Natural killer cell treated with Interleukin-12 subunit alpha and Interleukin-12 subunit beta and Interleukin-15 and Interleukin-18, amount 100 ng/mL, for 72 hours (primary cell): ENCODE results near the gene SLC4A1AP. TPM values are rescaled to one million over a fixed set of nuclear protein-coding genes. Genes with fewer than 3 reads are reported as not detected.

Experiments used
- ATAC-seq, 2 donors: fragments of 150-1000 bp; cut with Tn5 transposase in 1 of 2; sonication (Bioruptor Pico), chemical (Tn5 transposase) in 1 of 2; 2 replicates each; pipeline ENCODE4 v1.10.0; 2021
- DNase-seq: peaks from one replicate; pipeline ENCODE4 v3.0.0; 2022; ENCODE audit warnings: low spot score
- H3K27ac Mint-ChIP-seq, 2 donors: 1 replicate in 1 of 2; 2 replicates in 1 of 2; pipeline ENCODE4 v1.8.0; 2022; ENCODE audit warnings: mixed read lengths in 2 of 2, mild to moderate bottlenecking in 1 of 2, moderate library complexity in 1 of 2
- H3K27me3 Mint-ChIP-seq, 2 donors: 1 replicate in 1 of 2; 2 replicates in 1 of 2; pipeline ENCODE4 v1.8.0; 2022; ENCODE audit warnings: mixed read lengths in 2 of 2
- H3K36me3 Mint-ChIP-seq: one replicate; pipeline ENCODE4 v1.8.0; 2022; ENCODE audit warnings: mixed read lengths
- H3K4me1 Mint-ChIP-seq, 2 donors: 1 replicate in 1 of 2; 2 replicates in 1 of 2; pipeline ENCODE4 v1.8.0; 2022; ENCODE audit warnings: low read depth in 2 of 2, mixed read lengths in 2 of 2, mild to moderate bottlenecking in 1 of 2
- H3K4me3 Mint-ChIP-seq: one replicate; pipeline ENCODE4 v1.8.0; 2022; ENCODE audit warnings: mixed read lengths
- H3K9me3 Mint-ChIP-seq: 2 replicates; pipeline ENCODE4 v1.8.0; 2022; ENCODE audit warnings: mixed read lengths
- total RNA-seq, 2 donors: library from RNA; stranded (reverse); gene quantifications; one replicate each; pipeline ENCODE4 v1.2.3, GENCODE V29; 2022

The SLC4A1AP gene
- total RNA-seq, 2 donors from 2014 or later: 31.1 to 33.3 TPM

GRCh38 chr2:27697660-27698059 is 34.0 kb downstream of the SLC4A1AP start:
- ATAC-seq (no peak), DNase-seq (no peak)
- Mint-ChIP-seq H3K9me3 (no peaks in the 10 kb centered on the region), H3K27me3 (no peaks in the 10 kb centered on the region), H3K4me1 (peaks cover 0 to 8% of the 10 kb centered on the region in 2 donors), H3K4me3 (peak overlapping the region; percentile 46), H3K27ac (peak overlapping the region in 1 of 2 donors; percentile 45), H3K36me3 (peaks cover 22% of the 10 kb centered on the region)

GRCh38 chr2:27701676-27702075 is 38.0 kb downstream of the SLC4A1AP start:
- Mint-ChIP-seq H3K36me3 (peaks cover 13% of the 10 kb centered on the region), H3K27ac (no peak overlapping the region), H3K9me3 (no peaks in the 10 kb centered on the region), H3K4me3 (no peak overlapping the region), H3K4me1 (peaks cover 21 to 33% of the 10 kb centered on the region in 2 donors), H3K27me3 (no peaks in the 10 kb centered on the region)
- ATAC-seq (no peak), DNase-seq (no peak)

- Mint-ChIP-seq H3K9me3 (no peaks in the 10 kb centered on the region), H3K36me3 (peaks cover 13% of the 10 kb centered on the region), H3K27me3 (no peaks in the 10 kb centered on the region), H3K4me1 (peaks cover 21 to 32% of the 10 kb centered on the region in 2 donors), H3K27ac (peak overlapping the region; percentile 73 to 78), H3K4me3 (no peak overlapping the region)
- DNase-seq (no peak), ATAC-seq (no peak)
Measured at GRCh38 chr2:27702302-27702701, 38.6 kb downstream of the SLC4A1AP start.

GRCh38 chr2:27703638-27704341 is 40.1 kb downstream of the SLC4A1AP start:
- H3K9me3 Mint-ChIP-seq: no peaks in the 10 kb centered on the region
- H3K27me3 Mint-ChIP-seq: no peaks in the 10 kb centered on the region
- H3K4me3 Mint-ChIP-seq: no peak overlapping the region
- ATAC-seq: peak; percentile 77 to 83
- peak overlapping the region; percentile 73 to 78 for H3K27ac Mint-ChIP-seq
- no peaks in the 10 kb centered on the region for H3K36me3 Mint-ChIP-seq
- peaks cover 21 to 25% of the 10 kb centered on the region in 2 donors for H3K4me1 Mint-ChIP-seq
- peak; percentile 84 for DNase-seq

- H3K4me1 Mint-ChIP-seq: peaks cover 21 to 25% of the 10 kb centered on the region in 2 donors
- H3K36me3 Mint-ChIP-seq: no peaks in the 10 kb centered on the region
- no peaks in the 10 kb centered on the region for H3K27me3 Mint-ChIP-seq
- no peak overlapping the region for H3K4me3 Mint-ChIP-seq
- peak overlapping the region; percentile 73 to 78 for H3K27ac Mint-ChIP-seq
- no peak for ATAC-seq
- no peaks in the 10 kb centered on the region for H3K9me3 Mint-ChIP-seq
- no peak for DNase-seq
Measured at GRCh38 chr2:27704342-27704876, 40.7 kb downstream of the SLC4A1AP start.

- DNase-seq (no peak), ATAC-seq (peak; percentile 74 to 85)
- Mint-ChIP-seq H3K27ac (peak overlapping the region; percentile 73 to 78), H3K27me3 (no peaks in the 10 kb centered on the region), H3K36me3 (no peaks in the 10 kb centered on the region), H3K4me1 (peaks cover 21 to 25% of the 10 kb centered on the region in 2 donors), H3K4me3 (peak overlapping the region; percentile 52), H3K9me3 (no peaks in the 10 kb centered on the region)
Measured at GRCh38 chr2:27705851-27706622, 42.3 kb downstream of the SLC4A1AP start.

- no peaks in the 10 kb centered on the region for H3K9me3 Mint-ChIP-seq
- ATAC-seq: no peak
- no peak overlapping the region for H3K4me3 Mint-ChIP-seq
- no peaks in the 10 kb centered on the region for H3K27me3 Mint-ChIP-seq
- DNase-seq: no peak
- H3K4me1 Mint-ChIP-seq: peaks cover 30 to 32% of the 10 kb centered on the region in 2 donors
- H3K27ac Mint-ChIP-seq: no peak overlapping the region
- H3K36me3 Mint-ChIP-seq: no peaks in the 10 kb centered on the region
Measured at GRCh38 chr2:27707462-27708256, 44.0 kb downstream of the SLC4A1AP start.

- H3K27ac Mint-ChIP-seq: peak overlapping the region in 1 of 2 donors; percentile 28
Measured at GRCh38 chr2:27708257-27708654, 44.6 kb downstream of the SLC4A1AP start.

GRCh38 chr2:27708666-27709065 is 45.0 kb downstream of the SLC4A1AP start:
- no peaks in the 10 kb centered on the region for H3K27me3 Mint-ChIP-seq
- DNase-seq: no peak
- ATAC-seq: no peak
- no peak overlapping the region for H3K4me3 Mint-ChIP-seq
- peak overlapping the region in 1 of 2 donors; percentile 28 for H3K27ac Mint-ChIP-seq
- H3K4me1 Mint-ChIP-seq: peaks cover 23% of the 10 kb centered on the region in 2 donors
- H3K36me3 Mint-ChIP-seq: no peaks in the 10 kb centered on the region
- no peaks in the 10 kb centered on the region for H3K9me3 Mint-ChIP-seq

More at GRCh38 chr2:27708257-27708654, 44.6 kb downstream of the SLC4A1AP start:
- H3K4me3 Mint-ChIP-seq: no peak overlapping the region
- no peaks in the 10 kb centered on the region for H3K9me3 Mint-ChIP-seq
- ATAC-seq (no peak), DNase-seq (no peak)
- H3K4me1 Mint-ChIP-seq: peaks cover 27% of the 10 kb centered on the region in 2 donors
- H3K36me3 Mint-ChIP-seq: no peaks in the 10 kb centered on the region
- no peaks in the 10 kb centered on the region for H3K27me3 Mint-ChIP-seq

GRCh38 chr2:27709326-27709725 is 45.6 kb downstream of the SLC4A1AP start:
- peak overlapping the region in 1 of 2 donors; percentile 28 for H3K27ac Mint-ChIP-seq
- DNase-seq (no peak), ATAC-seq (no peak)
- no peaks in the 10 kb centered on the region for H3K36me3 Mint-ChIP-seq
- no peaks in the 10 kb centered on the region for H3K9me3 Mint-ChIP-seq
- H3K4me3 Mint-ChIP-seq: no peak overlapping the region
- H3K27me3 Mint-ChIP-seq: no peaks in the 10 kb centered on the region
- H3K4me1 Mint-ChIP-seq: peaks cover 19% of the 10 kb centered on the region in 2 donors

- Mint-ChIP-seq H3K36me3 (no peaks in the 10 kb centered on the region), H3K4me1 (peaks cover 19 to 21% of the 10 kb centered on the region in 2 donors), H3K9me3 (no peaks in the 10 kb centered on the region), H3K27me3 (no peaks in the 10 kb centered on the region), H3K27ac (peak overlapping the region in 1 of 2 donors; percentile 23), H3K4me3 (no peak overlapping the region)
- DNase-seq (no peak), ATAC-seq (no peak)
Measured at GRCh38 chr2:27709960-27710575, 46.4 kb downstream of the SLC4A1AP start.

- H3K27ac Mint-ChIP-seq: peak overlapping the region; percentile 17 to 69
- H3K4me1 Mint-ChIP-seq: peaks cover 15% of the 10 kb centered on the region in 2 donors
- no peak overlapping the region for H3K4me3 Mint-ChIP-seq
- ATAC-seq: peak; percentile 64 to 76
- H3K36me3 Mint-ChIP-seq: no peaks in the 10 kb centered on the region
- DNase-seq: no peak
- H3K27me3 Mint-ChIP-seq: no peaks in the 10 kb centered on the region
- no peaks in the 10 kb centered on the region for H3K9me3 Mint-ChIP-seq
Measured at GRCh38 chr2:27710640-27711430, 47.1 kb downstream of the SLC4A1AP start.
